ENCODE measurements around the gene DPP7.

DNA sequence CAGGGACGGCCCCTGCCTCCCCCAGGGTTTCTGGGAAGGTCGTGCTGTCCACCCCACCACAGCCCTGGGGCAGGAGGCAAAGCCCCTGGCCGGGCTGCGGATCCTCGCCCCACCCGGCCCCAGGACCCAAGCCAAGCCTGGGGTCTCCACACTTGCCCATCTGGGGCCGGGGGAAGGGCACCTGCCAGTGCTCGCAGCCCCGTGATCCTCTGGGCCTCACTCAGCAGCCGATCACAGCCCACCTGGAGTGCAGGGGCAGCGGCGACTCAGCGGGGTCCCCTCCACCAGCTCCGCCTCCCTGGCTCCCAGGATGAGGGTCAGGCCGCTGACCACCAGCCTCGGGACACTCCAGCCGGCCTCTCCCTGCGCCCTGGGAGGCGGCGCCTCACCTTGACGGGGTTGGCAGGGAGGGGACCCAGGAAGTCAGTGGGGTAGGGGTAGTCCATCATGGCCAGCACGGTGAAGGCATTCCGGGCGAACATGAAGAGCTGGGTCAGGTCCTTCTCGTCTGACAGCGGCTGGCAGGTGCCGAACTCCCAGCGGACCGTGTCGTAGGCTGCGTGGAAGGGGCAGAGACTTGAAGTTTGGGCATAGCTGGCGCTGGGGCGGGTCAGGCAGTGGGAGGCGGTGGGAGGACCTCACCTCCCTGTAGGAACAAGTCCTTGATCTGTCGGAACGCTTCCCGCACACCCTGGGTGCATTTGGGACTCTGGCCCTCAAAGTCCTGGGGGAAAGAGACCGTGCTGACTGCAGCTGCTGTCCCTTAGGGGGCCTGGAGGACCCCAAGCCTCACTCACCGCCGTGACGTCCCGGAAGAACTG is 1.8 kb downstream of the DPP7 start:
- TF ChIP-seq, protein P1, sequence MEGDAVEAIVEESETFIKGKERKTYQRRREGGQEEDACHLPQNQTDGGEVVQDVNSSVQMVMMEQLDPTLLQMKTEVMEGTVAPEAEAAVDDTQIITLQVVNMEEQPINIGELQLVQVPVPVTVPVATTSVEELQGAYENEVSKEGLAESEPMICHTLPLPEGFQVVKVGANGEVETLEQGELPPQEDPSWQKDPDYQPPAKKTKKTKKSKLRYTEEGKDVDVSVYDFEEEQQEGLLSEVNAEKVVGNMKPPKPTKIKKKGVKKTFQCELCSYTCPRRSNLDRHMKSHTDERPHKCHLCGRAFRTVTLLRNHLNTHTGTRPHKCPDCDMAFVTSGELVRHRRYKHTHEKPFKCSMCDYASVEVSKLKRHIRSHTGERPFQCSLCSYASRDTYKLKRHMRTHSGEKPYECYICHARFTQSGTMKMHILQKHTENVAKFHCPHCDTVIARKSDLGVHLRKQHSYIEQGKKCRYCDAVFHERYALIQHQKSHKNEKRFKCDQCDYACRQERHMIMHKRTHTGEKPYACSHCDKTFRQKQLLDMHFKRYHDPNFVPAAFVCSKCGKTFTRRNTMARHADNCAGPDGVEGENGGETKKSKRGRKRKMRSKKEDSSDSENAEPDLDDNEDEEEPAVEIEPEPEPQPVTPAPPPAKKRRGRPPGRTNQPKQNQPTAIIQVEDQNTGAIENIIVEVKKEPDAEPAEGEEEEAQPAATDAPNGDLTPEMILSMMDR (IDR thresholded peaks at IDR 0.05) = no peak
- no peak for TF ChIP-seq POLR2A (IDR thresholded peaks at IDR 0.05)
